ENCODE measurements around the gene ERICH3.
A peak's percentile ranks its signal among the peaks of the same experiment; 100 is the strongest.

Gene ERICH3

DNA sequence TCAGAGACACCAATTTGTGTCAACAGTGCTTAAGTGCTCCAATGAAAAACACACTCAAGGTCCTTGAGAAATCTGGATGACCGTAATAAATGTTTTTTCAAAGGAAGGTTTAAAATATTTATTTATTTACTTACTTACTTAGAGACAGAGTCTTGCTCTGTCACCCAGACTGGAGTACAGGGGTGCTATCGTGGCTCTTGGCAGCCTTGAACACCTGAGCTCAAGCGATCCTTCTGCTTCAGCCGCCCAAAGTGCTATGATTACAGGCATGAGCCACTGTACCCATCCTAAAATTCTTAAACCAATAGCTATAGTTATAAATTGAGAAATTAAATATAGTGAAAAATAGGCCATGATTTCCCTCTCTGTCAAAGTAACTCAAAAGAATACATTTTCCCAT, 17.3 kb upstream of the ERICH3 start:
- TF ChIP-seq, protein P1, sequence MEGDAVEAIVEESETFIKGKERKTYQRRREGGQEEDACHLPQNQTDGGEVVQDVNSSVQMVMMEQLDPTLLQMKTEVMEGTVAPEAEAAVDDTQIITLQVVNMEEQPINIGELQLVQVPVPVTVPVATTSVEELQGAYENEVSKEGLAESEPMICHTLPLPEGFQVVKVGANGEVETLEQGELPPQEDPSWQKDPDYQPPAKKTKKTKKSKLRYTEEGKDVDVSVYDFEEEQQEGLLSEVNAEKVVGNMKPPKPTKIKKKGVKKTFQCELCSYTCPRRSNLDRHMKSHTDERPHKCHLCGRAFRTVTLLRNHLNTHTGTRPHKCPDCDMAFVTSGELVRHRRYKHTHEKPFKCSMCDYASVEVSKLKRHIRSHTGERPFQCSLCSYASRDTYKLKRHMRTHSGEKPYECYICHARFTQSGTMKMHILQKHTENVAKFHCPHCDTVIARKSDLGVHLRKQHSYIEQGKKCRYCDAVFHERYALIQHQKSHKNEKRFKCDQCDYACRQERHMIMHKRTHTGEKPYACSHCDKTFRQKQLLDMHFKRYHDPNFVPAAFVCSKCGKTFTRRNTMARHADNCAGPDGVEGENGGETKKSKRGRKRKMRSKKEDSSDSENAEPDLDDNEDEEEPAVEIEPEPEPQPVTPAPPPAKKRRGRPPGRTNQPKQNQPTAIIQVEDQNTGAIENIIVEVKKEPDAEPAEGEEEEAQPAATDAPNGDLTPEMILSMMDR (IDR thresholded peaks at IDR 0.05; ENCODE audit: control extremely low read depth, extremely low read depth, low read depth, missing control alignments), result no peak
- DNase-seq (ENCODE audit: extremely low spot score), result no peak
- CTCF ChIA-PET, result interaction anchor here (0.6 to 4.6 kb wide), 18 partner anchors 10 to 851 kb away, joined by 3 to 62 read pairs (median 6); partner anchors contain the start of genes CRYZ, ERICH3 and TYW3
- POLR2A ChIA-PET, result no interaction called here

DNA sequence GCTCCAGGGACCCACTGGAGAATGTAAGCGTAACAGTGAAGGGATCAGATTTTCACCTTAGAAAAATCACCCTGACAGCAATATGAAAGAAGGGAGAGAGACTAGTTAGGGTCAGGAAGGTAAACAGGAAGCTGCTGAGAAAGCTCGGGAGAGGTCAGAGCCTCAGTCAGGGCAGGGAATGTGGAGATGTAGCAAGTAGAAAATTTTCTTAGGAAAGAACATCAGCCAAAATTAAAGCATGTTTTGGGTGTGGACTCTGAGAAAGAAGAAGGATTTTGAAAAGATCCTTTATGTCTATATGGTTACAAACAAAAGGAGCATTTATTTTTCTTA, 16.7 kb upstream of the ERICH3 start:
- ChIA-PET POLR2A (no interaction called here), CTCF (interaction anchor here (0.8 to 4.6 kb wide), 27 partner anchors 11 to 851 kb away, joined by 3 to 62 read pairs (median 5); partner anchors contain the start of genes CRYZ, ERICH3 and TYW3)
- TF ChIP-seq, protein P1 (IDR thresholded peaks at IDR 0.05; ENCODE audit: control extremely low read depth, extremely low read depth, low read depth, missing control alignments), result peak; percentile 1
- DNase-seq (ENCODE audit: extremely low spot score), result no peak

DNA sequence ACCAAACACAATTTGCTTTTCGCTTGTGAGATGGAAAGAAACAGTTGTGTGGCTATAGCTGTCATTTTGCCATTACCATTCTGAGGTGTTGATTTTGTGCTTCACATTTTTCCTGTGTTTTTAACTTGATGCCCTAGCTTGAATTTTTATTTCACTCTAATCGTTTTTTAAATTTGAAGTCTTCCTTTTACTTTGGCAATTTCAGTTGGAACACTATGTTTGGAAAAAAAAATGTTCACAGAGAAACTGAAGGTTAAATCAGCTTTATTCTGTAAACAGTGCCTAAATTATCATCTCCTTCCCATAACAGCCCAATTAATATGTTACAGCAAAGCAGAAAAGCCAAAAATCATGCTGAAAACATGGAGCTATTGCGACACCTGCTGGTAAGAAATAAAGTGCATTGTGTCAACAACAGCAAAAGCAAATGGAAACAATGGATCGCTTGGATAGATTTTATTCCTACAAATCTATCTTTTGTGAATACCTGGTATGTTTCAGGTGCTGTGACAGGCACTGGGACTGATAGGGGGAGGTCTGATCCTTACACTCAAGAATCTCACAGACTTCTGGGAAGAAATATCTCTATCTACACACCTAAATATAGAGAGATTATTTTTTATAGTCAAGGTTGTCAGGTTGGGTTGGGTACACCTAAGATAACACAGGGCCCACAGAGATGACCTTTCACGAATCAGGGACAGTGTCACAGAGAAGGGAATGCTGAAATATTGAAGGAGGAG, 16.2 kb upstream of the ERICH3 start:
- peak; percentile 18 for DNase-seq (ENCODE audit: extremely low spot score)
- POLR2A ChIA-PET, result no interaction called here

DNA sequence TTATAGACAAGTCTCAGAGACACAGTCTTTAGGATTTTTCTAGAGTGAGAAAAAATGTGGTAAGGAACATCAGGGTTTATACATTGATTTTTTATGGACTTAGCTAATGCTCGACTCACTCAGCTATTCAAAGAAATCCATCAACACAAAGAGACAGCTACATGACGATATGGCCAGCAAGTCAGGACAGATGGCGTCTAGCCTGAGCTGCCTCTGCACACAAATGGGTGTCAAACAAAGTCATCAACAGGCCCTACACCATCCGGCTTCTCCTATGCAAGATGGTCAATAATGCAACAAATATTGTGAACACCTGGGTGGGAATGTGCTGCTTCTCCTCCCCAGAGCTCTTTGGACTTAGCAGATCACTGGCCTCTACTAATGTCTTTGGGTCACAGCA, 13.3 kb upstream of the ERICH3 start:
- CTCF ChIA-PET, result interaction anchor here (1.0 to 1.6 kb wide), 6 partner anchors 10 to 185 kb away, joined by 3 to 5 read pairs (median 3); no protein-coding TSS in a partner anchor
- DNase-seq (ENCODE audit: extremely low spot score), result no peak
- TF ChIP-seq, protein P1 (IDR thresholded peaks at IDR 0.05; ENCODE audit: control extremely low read depth, extremely low read depth, low read depth, missing control alignments), result no peak
- POLR2A ChIA-PET, result interaction anchor here (0.5 kb wide), 1 partner anchor 16 kb away, joined by 4 read pairs; no protein-coding TSS in a partner anchor

More for the DNA sequence above, 16.2 kb upstream of the ERICH3 start:
- TF ChIP-seq, protein P1 (IDR thresholded peaks at IDR 0.05; ENCODE audit: control extremely low read depth, extremely low read depth, low read depth, missing control alignments), result peak; percentile 84
- CTCF ChIA-PET, result interaction anchor here (0.8 to 4.6 kb wide), 36 partner anchors 10 to 850 kb away, joined by 3 to 62 read pairs (median 5); partner anchors contain the start of genes CRYZ, ERICH3 and TYW3

DNA sequence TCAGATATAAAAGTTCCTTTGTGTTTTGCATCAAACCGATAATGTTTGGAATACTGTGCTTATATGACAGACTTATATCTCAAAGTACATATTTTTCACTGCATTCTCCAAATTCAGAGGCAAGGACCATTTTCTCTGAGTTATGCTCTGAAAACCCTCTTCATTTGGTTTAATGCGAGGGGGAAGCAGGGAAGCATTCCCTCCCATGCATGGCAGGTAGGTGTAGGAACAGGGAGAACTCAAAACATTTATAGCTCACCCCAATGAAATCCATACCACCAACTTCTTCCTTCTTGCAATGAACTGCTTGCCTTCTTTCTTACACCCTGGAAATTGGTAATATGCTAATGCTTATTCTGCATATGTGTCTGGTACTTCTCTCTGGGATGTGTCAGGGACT, 10.7 kb upstream of the ERICH3 start:
- no peak for DNase-seq (ENCODE audit: extremely low spot score)
- TF ChIP-seq, protein P1 (IDR thresholded peaks at IDR 0.05; ENCODE audit: control extremely low read depth, extremely low read depth, low read depth, missing control alignments), result no peak
- CTCF ChIA-PET, result no interaction called here
- POLR2A ChIA-PET, result no interaction called here

DNA sequence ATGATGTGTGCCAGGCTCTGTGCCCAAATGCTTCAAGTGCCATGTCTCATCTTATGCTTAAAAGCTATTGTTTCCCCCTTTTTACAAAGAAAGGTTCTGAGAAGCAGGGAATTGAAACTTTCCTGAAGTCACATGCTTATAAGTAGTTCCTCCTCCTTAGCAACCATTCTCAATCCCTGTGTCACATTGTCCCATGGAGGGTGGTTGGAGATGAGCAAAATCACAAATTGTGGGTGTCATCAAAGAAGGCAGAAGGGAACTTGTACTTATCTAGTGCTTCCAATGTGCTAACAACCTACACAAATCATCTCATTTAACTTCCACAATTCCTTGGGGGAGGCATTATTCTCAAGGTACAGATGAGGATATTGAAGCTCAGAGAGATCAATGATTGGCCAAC, 10.1 kb upstream of the ERICH3 start:
- TF ChIP-seq, protein P1 (IDR thresholded peaks at IDR 0.05; ENCODE audit: control extremely low read depth, extremely low read depth, low read depth, missing control alignments), result no peak
- CTCF ChIA-PET, result no interaction called here
- POLR2A ChIA-PET, result no interaction called here
- DNase-seq (ENCODE audit: extremely low spot score), result no peak

All from GM10248 (cell line).